GM12801 (cell line): ENCODE data around the gene BAZ1A.

ENCODE experiments used
- TF ChIP-seq, protein P1 (sequence below): IDR thresholded peaks from one replicate; pipeline ENCODE4 v1.5.1; 2011; ENCODE audit warnings: control low read depth; ENCODE audit not compliant: insufficient read length; ENCODE audit errors: extremely low read depth

The BAZ1A gene

DNA sequence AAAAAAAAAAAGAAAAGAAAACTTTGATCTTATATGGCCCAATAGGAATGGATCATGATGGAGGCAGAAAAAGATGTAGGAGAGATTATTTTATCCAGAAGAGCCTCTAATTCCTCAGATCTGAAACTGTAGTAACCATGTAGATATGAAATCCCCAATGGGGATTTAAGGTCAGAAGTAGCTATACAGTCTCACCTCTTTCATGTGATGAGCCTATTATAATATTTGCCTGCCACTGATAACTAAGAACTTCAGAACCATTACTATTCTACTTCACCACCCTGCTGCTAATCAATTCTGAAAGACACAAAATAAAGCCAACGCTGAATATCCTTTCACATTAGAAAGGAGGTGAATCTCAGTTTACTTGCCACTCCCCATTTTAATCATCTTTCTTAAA, 29.3 kb downstream of the BAZ1A start:
- TF ChIP-seq, protein P1, sequence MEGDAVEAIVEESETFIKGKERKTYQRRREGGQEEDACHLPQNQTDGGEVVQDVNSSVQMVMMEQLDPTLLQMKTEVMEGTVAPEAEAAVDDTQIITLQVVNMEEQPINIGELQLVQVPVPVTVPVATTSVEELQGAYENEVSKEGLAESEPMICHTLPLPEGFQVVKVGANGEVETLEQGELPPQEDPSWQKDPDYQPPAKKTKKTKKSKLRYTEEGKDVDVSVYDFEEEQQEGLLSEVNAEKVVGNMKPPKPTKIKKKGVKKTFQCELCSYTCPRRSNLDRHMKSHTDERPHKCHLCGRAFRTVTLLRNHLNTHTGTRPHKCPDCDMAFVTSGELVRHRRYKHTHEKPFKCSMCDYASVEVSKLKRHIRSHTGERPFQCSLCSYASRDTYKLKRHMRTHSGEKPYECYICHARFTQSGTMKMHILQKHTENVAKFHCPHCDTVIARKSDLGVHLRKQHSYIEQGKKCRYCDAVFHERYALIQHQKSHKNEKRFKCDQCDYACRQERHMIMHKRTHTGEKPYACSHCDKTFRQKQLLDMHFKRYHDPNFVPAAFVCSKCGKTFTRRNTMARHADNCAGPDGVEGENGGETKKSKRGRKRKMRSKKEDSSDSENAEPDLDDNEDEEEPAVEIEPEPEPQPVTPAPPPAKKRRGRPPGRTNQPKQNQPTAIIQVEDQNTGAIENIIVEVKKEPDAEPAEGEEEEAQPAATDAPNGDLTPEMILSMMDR, result no peak

DNA sequence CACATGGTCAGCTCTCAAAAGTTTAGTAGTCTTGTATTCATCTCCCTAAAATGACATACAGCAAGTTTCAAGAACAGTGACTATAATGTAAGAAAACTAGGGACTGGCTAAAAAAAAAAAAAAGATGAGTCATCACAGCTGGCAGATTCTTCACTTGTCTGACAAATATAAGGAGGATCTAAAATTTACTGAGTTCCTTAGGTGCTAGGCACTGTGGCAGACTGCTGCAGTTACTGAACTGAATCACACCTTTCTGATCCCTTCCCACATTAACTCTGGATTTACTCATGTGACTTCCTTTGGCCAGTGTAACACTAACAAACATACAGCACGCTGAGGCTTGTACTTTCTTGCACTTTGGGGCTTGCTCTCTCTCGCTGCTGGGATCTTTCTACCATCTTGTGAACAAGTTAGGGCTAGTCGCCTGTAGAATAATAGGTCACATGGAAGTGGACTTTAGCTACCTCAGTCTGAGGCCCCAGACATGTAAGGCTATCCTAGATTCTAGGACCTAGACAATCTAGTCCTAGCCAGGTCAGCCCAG, 32.1 kb downstream of the BAZ1A start:
- TF ChIP-seq, protein P1, result no peak

DNA sequence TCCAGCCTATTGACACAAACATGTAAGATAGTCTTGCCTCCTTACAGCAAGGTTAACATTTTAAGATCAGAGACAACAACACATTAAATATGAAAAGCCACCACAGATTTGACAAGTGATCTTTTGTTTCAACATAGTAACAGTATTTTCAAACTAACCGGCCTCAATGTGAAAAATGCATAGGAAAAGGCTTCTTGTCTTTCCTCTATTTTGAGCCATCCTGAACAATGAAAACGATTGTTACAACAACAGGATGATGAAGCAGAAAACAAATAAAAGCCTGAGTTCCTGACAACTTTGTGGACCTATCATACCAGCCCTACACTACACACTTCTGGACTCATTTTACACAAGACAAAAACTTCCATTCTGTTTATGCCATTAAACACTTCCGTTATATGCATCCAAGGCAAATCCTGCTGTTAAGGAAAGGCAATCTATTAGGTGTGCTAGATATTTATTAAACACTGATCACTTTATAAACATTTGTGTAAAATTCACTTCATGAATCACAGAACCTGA, 37.3 kb downstream of the BAZ1A start:
- TF ChIP-seq, protein P1, result no peak

DNA sequence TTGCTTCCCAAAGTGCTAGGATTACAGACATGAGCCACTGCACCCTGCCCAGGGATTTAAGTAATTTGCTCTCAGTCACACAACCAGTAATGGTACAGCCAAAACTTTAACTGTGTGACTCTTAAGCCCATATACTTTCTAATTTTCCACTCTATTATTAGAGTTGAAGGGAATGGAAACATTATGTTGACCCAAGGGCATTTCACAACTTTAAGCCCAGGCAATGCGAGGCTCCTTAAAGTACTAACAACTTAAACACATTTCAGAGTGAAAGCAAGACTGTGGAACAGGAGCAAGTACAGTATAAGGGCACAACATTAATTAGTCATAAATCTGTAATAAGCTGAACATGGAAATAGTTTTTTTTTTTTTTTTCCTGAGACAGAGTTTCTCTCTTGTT, 39.8 kb downstream of the BAZ1A start:
- TF ChIP-seq, protein P1, result no peak

DNA sequence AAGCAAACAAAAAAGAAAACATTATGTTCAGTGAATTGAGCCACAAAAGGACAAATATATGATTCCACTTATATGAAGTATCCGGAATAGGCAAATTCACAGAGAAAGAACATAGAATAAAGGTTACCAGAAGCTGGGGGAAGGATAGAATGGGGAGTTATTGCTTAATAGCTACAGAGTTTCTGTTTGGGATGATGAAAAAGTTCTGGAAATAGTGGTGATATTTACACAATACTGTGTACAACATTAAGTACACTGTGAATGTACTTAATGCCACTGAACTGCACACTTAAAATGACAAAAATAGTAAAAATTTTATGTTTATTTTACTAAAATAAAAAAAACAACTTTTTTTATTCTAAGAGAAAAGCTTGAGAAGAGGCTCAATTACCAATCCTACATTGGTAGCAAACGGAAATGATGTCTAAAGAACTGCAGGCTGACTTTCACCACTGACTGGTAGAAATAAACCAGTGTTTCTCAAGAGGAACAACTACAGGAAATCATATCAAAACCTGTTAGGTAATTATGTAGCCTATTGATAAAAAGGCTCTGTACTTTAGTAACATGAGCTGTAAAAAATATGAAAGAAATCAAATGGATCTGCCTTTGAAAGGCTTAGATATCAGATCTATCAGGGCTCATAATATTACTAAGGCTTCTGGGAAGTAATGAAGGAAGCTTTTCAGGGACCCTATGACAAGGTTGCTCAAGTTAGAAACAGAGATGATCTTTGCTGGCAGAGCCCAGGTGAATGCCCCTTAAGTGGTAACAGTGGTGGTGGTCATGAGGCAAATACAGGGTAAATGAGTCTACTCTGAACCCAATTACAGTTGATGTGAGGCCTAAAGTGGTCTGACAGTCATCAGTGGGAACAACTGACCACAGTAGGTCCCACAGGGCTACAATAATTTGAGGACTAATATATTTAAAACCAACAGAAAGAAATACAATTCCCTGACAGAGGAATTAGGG, 41.3 kb downstream of the BAZ1A start:
- TF ChIP-seq, protein P1, result no peak

DNA sequence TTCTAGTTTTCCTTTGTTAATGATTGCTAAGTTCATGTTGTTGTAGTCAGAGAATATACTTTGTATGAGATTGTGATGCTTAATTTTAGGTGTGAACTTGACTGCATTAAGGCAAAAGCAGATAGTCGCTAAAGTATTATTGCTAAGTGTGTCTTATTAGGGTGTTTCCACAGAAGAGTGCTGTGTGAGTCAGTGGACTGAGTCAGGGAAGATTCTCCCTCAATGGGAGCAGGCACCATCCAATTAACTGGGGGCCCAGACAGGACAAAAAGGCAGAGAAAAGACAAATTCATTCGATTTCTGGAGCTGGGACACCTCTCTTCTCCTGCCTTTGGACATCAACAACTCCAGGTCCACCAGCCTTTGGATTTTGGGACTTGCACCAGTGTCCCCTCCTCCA, 48.5 kb downstream of the BAZ1A start:
- TF ChIP-seq, protein P1, result no peak

DNA sequence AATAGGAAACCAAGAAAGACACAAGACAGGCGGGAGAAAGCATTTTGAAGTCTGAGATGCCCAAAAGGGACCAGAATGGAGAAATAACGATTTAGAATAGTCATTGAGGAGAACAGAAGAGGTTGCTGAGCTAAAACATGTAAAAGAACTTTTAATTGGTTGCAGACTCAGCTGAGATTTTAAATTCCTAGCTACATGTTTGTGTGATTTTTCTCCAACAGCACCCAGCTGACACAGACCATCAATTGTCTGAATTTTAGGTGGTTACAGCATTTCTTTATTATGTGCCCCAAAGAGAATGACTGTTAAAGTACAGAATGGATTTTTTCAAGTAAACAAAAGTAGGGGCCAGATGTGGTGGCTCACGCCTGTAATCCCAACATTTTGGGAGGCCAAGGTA, 50.3 kb downstream of the BAZ1A start:
- TF ChIP-seq, protein P1, result no peak
